HG02852 (cell line): ENCODE measurements around the gene CEPT1.
A peak's percentile ranks its signal among the peaks of the same experiment; 100 is the strongest.
"Not testable (repeated sequence)": the region's sequence is repeated elsewhere in the genome, so short reads cannot be mapped to it uniquely, and the experiment has no call there.

ENCODE experiments used
- ATAC-seq: cut with Tn5 transposase; IDR thresholded peaks from one replicate; pipeline ENCODE4 v1.9.1; 2021; ENCODE audit warnings: mild to moderate bottlenecking, moderate library complexity; ENCODE audit not compliant: unreplicated experiment

CEPT1 gene

DNA sequence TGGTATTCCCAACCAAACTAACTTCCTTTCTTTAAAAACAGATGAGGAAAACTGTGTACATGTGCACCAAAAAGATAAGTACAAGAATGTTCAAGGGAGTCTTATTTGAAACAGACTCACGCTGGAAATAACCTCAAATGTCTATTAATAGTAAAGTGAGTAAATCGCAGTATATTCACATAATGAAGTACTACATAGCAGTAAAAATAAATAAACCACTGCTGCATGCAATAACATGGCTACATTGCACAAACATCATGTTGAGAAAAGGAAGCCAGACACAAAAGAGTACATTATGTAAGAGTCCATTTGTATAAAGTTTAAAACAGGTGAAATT lies 65.7 kb downstream of the CEPT1 start:
- ATAC-seq: no peak

GRCh38 chr1:111208921-111209320 lies 68.9 kb downstream of the CEPT1 start:
- ATAC-seq: no peak

DNA sequence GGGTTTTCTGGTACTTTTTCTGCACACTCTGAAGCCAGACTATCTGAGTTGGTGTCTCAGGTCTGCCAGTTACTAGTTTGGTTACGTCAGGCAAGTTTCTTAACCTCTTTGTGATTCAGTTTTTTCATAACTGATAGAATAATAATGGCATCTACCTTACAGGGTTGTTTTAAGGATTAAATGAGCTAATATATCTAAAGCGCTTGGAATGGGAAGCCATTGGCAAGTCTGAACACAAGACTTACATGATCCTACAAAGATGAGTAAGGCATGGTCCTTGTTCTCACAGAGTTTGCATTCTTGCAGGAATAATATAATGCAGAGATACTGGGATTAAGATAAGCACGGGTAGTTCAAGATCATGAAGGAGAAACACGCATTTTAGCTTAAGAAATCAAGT lies 69.6 kb downstream of the CEPT1 start:
- no peak for ATAC-seq

DNA sequence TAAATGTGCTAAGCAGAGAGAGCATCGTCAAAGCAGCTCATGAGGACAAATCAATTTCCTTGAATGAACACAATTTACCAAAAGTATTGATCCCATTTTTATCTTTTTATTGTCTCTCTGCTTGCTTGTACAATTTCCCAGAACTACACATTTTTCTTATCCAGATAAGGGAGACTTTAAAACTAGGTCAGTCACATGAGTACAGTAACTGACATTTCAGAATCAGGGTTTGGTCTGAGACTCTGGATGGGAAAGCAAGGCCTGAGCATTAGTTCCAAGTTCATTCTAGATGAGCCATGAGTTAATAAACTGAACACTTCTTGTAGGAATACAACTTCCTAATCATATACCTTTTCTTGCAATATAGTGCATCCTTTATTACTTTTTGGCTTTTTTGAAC lies 71.9 kb downstream of the CEPT1 start:
- no peak for ATAC-seq

DNA sequence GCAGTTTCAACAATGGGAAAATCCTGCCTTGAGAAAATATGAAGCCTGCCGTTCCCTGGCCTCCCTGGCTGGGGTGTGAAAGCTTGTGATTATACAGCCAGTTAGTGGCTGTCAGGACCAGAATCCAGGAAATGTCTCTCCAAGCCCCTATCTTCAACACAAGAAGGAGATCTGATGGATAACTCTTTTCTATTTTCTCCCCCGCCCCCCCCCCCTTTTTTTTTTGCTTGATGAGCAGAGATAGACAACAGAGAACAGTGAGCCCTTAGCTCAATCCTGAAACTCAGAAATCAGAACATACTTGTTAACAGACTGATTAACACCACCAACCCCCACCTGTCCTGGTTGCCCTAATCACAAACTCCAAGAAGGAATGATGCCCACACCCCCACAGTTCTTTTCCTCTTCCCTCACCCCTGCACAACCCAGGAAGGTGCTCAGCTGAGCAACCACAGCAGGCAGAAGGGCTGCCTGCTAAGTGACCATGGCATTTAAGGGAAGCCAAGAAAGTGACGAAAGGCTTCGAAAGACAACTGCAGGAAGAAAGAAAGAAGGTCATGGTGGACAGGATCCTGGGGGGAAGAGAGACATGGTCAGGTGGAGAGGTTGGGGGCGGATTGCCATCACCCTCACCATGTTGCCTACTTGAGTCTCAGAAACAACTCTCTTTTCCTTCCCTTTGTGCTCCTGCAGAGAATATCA lies 72.8 kb downstream of the CEPT1 start:
- no peak for ATAC-seq

- no peak for ATAC-seq
Observed at GRCh38 chr1:111213412-111213811, 73.4 kb downstream of the CEPT1 start.

DNA sequence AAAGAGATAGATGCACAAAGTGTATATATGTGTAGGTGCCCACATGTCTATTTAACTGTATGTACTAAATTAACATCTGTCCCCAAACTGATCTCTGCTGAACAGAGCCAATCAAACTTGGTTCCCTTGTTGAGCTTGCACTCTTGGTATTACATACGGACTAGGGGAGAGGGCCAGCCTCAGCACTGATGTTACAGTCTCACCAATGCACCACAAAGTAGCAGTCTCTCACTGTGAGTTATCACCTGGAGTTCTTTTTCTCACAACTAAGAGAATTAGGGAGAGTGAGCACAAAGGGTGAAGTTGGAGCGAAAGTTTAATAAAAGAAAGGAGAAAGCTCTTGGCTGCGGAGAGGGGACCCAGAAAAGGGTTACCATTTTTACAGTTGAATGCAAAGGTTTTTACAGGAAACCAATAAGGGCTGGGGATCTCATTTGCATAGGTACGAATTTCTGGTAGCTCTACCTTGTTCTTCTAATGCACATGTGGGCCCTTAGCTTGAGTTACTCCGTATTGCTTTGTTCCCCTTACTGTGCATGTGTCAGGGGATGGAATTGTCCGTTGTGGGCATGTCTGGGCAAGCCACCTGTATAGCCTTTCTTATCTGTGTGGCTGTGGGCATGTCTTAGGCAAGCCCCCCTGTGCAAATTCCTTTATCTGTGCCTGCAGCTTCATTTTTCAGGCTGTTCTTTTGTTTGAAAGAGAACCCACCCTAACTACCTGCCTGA lies 74.2 kb downstream of the CEPT1 start:
- no peak for ATAC-seq

- ATAC-seq: no peak
Observed at GRCh38 chr1:111214884-111215283, 74.9 kb downstream of the CEPT1 start.

- not testable (repeated sequence) for ATAC-seq
Observed at GRCh38 chr1:111215285-111215684, 75.3 kb downstream of the CEPT1 start.

DNA sequence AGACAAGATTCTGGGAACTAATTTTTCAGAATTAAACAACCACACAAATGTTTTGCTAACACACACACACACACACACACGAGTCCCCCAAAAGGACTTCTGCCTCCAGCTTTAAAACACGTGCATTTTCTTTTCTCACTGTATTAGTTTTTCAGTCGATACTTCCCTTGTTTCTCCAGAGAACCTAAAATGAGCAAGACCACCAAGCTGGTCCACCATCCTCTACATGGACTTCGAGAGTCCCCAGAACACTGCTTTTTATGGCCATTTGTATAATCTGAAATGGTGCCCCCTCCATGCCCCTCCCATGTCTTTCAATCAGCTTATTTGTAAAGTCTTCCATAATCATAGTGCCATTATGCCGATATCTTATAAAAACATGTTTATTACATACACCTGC lies 76.7 kb downstream of the CEPT1 start:
- no peak for ATAC-seq

DNA sequence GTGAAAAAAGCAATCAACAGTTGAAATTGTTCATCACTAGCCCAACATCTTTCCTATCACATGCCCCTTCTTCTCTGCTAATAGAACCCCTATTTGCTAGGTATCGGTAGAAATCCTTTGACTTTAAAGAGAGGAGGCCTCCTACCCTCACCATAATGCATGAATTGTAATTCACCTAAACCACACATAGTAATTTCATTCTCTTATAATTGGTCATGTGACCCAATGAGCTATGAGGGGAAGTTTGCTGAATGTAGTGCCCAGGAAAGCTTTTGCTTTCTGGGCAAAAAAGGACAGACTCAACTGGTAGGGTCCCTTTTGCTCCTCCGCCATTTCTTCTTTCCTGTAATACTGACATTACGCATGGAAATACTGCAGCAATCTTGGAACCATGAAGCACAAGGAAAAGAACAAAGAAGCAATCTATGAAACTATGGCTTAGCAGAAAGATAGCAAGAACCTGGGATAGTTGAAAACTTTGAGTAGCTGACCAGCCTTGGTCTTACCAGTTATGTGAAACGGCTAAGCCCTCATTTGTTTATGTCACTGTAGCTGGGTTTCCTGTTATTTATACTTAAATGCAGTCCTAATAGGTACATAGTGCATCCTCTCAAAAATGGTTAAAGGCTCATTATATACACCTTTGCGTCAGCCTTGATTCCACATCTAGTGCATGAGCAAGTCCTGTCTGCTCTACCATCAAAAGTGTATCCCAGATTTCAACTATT lies 77.3 kb downstream of the CEPT1 start:
- ATAC-seq: no peak

DNA sequence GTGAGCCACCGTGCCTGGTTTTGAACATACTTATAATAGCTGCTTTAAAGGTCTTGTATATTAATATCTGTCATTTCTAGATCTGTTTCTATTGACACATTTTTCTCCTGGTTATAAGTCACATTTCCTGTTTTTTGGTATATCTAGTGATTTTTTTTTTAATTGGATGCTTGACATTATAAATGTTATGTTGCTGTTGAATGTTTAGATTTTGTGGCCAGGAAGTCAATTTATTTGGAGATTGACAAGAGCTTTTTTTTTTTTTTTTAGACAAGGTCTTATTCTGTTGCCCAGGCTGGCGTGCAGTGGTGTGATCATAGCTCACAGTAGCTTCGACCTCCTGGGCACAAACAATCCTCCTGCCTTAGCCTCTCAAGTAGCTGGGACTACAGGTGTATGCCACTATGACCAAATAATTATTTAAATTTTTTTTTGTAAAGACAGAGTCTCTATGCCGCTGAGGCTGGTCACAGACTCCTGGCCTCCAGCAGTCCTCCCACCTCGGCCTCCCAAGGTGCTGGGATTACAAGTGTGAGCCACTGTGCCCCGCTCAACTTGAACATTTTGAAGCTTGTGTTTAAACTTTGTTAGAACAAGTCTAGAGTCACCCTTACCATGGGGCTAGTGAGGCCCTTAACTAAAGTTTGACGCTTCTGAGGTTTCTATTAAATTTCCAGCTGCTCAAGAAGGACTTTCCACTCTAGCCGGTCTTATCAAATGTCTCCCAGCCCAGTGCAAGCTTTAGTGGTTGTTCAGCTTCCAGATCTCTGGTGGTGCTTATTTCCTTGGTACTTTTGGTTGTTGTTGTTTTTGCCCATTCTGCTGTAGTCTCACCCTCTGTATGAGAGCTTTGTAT lies 78.9 kb downstream of the CEPT1 start:
- ATAC-seq: no peak

GRCh38 chr1:111219557-111220286 lies 79.7 kb downstream of the CEPT1 start:
- ATAC-seq: peak; percentile 38

GRCh38 chr1:111220302-111220890 lies 80.4 kb downstream of the CEPT1 start:
- ATAC-seq: no peak

DNA sequence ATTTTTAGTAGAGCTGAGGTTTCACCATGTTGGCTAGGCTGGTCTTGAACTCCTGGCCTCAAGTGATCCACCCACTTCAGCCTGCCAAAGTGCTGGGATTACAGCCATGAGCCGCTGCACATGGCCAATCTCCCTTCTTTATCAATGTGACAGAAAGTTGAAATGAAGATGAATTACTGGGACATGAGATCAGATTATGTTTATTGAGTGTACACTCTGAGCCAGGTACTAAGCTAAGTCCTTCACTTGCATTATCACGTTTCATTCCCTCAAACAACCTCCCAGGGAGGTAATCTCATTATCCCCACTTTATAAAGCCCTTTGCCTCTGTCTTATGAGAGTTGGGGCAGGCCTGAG lies 81.2 kb downstream of the CEPT1 start:
- ATAC-seq: no peak

DNA sequence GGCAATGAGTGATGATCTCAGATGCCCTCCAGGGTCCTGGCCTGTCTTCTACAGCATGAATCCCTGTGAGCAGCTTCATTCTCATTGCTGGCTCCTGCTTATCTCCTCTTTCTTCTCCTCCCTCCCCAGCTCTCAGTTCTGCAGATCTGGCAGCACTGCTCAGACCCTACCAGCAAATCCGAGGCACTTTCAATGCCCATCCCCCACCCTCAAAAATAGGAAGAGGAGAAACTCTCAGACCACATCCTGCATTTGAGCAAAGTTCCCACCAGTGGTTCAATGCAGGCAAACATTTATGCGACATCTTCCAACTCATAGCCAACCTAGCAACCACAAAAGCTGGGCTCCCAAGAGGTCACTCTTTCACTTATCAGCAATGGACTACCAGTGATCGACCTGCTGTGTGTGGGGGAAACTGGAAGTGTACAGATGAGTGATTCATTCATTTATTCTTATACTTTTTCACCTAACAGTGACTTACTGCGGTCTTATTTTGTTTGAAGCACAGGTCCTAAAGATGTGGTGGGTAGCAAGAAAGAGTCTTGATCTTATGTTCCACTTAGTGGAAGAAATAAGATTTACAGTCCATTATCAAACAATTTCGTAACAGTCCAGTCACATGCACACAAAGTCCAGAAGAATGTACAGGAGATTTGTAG lies 81.7 kb downstream of the CEPT1 start:
- ATAC-seq: peak; percentile 58

DNA sequence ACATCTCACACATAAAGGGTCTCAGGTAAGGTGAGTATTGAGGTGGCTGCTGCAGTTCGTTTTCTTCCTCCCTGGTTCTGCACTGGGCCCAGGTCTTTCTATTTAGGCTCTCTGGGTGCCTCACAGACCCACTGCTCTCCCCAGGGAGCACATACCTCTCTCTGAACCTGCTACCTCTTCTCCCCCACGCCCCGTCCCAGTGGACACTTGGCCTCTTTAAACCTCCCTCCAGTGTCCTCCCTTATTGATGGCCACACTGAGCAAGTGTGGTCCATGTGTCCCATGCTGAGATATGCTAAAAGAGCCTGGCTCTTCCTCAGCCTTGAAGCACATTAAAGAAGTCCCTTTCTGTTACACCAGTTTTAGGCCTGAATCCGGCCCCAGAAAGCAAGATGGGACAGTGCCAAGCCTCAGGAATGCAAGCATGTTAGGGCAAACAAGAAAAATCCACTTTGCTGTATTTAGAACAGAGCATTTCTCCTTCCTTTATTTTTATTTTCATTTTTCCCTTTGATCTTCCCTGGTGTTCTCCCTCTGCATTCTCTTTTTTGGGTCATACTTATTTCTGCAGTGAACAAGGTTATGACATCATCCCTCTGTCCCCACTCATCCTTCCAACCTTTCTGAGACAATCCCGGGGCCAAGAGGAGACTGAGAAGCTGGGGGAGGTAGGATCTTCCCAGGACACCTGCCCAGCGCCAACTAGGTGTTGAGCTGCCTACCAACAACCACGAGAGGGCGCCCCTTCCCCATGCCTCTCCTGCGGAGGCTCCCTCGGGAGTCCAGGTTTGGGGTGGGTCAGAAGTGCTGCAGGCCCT lies 82.5 kb downstream of the CEPT1 start:
- no peak for ATAC-seq

DNA sequence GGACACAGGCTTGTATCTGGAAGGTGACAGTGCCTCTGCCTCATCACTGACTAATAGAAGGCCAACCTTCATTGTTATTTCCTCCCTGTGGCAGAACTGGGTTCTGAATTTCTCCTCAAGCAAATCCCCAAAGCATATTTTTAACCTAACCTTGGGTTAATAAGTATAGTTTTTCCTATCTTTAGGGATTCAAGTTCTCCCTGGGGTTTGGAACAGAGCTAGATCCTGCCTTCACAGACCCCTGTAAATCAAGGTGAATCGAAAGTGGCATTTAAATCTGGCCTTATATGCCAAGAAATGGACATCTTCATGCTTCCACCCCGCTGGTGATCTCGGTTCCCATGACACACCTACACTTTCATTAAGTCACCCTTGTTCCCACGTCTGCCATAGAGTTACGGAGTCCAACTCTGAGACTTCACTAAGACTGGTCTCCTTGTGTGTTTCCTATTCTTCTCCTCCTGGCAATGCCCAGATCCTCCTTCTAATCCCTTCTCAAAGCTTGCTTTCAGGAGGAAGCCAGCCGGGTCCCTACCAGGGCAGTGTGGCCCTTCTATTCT lies 83.2 kb downstream of the CEPT1 start:
- no peak for ATAC-seq

DNA sequence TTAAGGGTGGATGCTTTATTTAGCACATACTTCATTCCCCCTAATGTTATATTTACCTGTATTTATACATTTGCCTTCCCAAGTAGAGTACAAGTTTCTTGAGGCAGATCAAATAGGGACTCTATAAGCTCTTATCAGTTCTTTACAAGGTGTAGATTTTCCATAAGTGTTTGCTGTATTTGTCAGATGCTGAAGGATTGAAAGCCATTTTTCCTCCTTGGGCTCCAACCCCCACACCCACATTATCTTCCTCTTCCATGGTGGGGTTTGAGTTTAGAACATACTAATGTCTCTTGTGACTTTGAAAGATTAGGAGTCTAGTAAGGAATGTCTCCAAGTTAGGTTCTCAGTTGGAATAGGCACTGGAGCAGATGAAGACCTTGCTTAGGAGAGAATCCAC lies 85.1 kb downstream of the CEPT1 start:
- ATAC-seq: no peak
